SK-N-SH (cell line): Measurements from ENCODE around the gene WDFY1. TPM values are rescaled to one million over a fixed set of nuclear protein-coding genes. Genes with fewer than 3 reads are reported as not detected.

Source experiments
- CTCF ChIA-PET: fragments of 300-600, 350-600 bp; formaldehyde crosslinking; extraction: SDS; loops from one replicate; lab custom pipeline; 2021; lab: Yijun Ruan, JAX
- POLR2A ChIA-PET: fragments of 350-600 bp; sonication (Branson Sonifier 250); formaldehyde crosslinking; extraction: SDS; loops from one replicate; lab custom pipeline; 2020; ENCODE audit warnings: antibody characterized with exemption, inconsistent platforms; lab: Yijun Ruan, JAX
- DNase-seq: peaks from one replicate; pipeline ENCODE4 v3.0.0; 2012
- H2AFZ ChIP-seq: fragments of 200-600 bp; sonication (generic); 2 replicates; pipeline ENCODE4 v1.8.1; 2016; ENCODE audit warnings: antibody characterized with exemption, mild to moderate bottlenecking, low read depth
- H3F3A ChIP-seq: fragments of 200-600 bp; sonication (generic); replicated peaks from 2 replicates; pipeline ENCODE3; 2016; ENCODE audit warnings: antibody characterized with exemption, mild to moderate bottlenecking; ENCODE audit not compliant: insufficient read depth
- H3K27ac ChIP-seq, 2 experiments: fragments of 200-500 bp in 1 of 2; fragments of 200-600 bp in 1 of 2; sonication (Bioruptor generic) in 1 of 2; sonication (generic), shearing (Covaris generic) in 1 of 2; 2 replicates each; pipeline versions ENCODE4 v1.5.1 to v1.6.1; 2014 to 2016; ENCODE audit warnings: low read depth in 2 of 2, inconsistent platforms in 1 of 2, low read length in 1 of 2, mild to moderate bottlenecking in 1 of 2, mixed read lengths in 1 of 2
- H3K27me3 ChIP-seq: fragments of 200-600 bp; sonication (generic), shearing (Covaris generic); 2 replicates; pipeline ENCODE4 v1.6.1; 2016; ENCODE audit warnings: mixed run types; ENCODE audit not compliant: insufficient read depth
- H3K36me3 ChIP-seq, 2 experiments: fragments of 200-500 bp in 1 of 2; fragments of 200-600 bp in 1 of 2; sonication (Bioruptor generic) in 1 of 2; sonication (generic) in 1 of 2; replicated peaks in 1 of 2; 2 replicates each; pipeline versions ENCODE3 to v1.5.1; 2014 to 2016; ENCODE audit warnings: low read length in 1 of 2, mild to moderate bottlenecking in 1 of 2; ENCODE audit not compliant: insufficient read depth in 2 of 2, control insufficient read depth in 1 of 2
- H3K4me1 ChIP-seq, 2 experiments: fragments of 200-500 bp in 1 of 2; fragments of 200-600 bp in 1 of 2; sonication (Bioruptor generic) in 1 of 2; sonication (generic), shearing (Covaris generic) in 1 of 2; 2 replicates each; pipeline versions ENCODE4 v1.5.1 to v1.6.1; 2014 to 2016; ENCODE audit warnings: low read depth in 1 of 2, low read length in 1 of 2, mixed run types in 1 of 2; ENCODE audit not compliant: insufficient read depth in 2 of 2, control insufficient read depth in 1 of 2
- H3K4me2 ChIP-seq: fragments of 200-600 bp; sonication (generic), shearing (Covaris generic); 2 replicates; pipeline ENCODE4 v1.6.1; 2017; ENCODE audit warnings: mixed run types
- H3K4me3 ChIP-seq, 2 experiments: fragments of 200-500 bp in 1 of 2; fragments of 200-600 bp in 1 of 2; sonication (Bioruptor generic) in 1 of 2; sonication (generic), shearing (Covaris generic) in 1 of 2; 2 replicates each; pipeline versions ENCODE4 v1.5.1 to v1.8.1; 2014 to 2016; ENCODE audit warnings: low read depth in 2 of 2, inconsistent platforms in 1 of 2, low read length in 1 of 2, mild to moderate bottlenecking in 1 of 2, mixed read lengths in 1 of 2, moderate library complexity in 1 of 2
- H3K79me2 ChIP-seq: fragments of 200-600 bp; sonication (generic); 2 replicates; pipeline ENCODE4 v1.8.1; 2017; ENCODE audit warnings: mild to moderate bottlenecking; ENCODE audit not compliant: insufficient read depth
- H3K9ac ChIP-seq: fragments of 200-600 bp; sonication (generic); 2 replicates; pipeline ENCODE4 v1.6.1; 2017; ENCODE audit warnings: mixed run types
- H3K9me2 ChIP-seq: fragments of 200-600 bp; sonication (generic); 2 replicates; pipeline ENCODE4 v1.6.1; 2017; ENCODE audit warnings: mixed run types
- H3K9me3 ChIP-seq: fragments of 200-600 bp; sonication (generic); 2 replicates; pipeline ENCODE4 v1.6.1; 2017; ENCODE audit warnings: mixed run types, mild to moderate bottlenecking, moderate library complexity
- H4K20me1 ChIP-seq: fragments of 200-600 bp; sonication (generic); 2 replicates; pipeline ENCODE4 v1.6.1; 2017; ENCODE audit warnings: mild to moderate bottlenecking, mixed run types; ENCODE audit not compliant: insufficient read depth
- CTCF ChIP-seq: fragments of 200-600 bp; sonication (generic); IDR thresholded peaks from 2 replicates; pipeline ENCODE4 v1.6.1; 2017; ENCODE audit warnings: antibody characterized with exemption, mild to moderate bottlenecking, moderate library complexity
- ELF1 ChIP-seq: IDR thresholded peaks from 2 replicates; pipeline ENCODE4 v1.4.0; 2012
- EP300 ChIP-seq, 2 experiments: IDR thresholded peaks; 2 replicates each; pipeline versions ENCODE4 v1.4.0 to v1.6.1; 2012; ENCODE audit warnings: borderline replicate concordance in 1 of 2, low read depth in 1 of 2, low read length in 1 of 2
- EZH2phosphoT487 ChIP-seq: fragments of 200-600 bp; sonication (generic); IDR thresholded peaks from 2 replicates; pipeline ENCODE4 v1.6.1; 2017; ENCODE audit warnings: low read depth, mixed run types, mild to moderate bottlenecking, antibody characterized with exemption, moderate library complexity, borderline replicate concordance
- FOSL2 ChIP-seq: IDR thresholded peaks from 2 replicates; pipeline ENCODE4 v1.4.0; 2012; ENCODE audit warnings: low read depth, mild to moderate bottlenecking, moderate library complexity, borderline replicate concordance
- FOXM1 ChIP-seq: IDR thresholded peaks from 2 replicates; pipeline ENCODE4 v1.4.0; 2012; ENCODE audit warnings: low read depth, mild to moderate bottlenecking
- JUND ChIP-seq: IDR thresholded peaks from 2 replicates; pipeline ENCODE4 v1.4.0; 2012
- MEF2A ChIP-seq: IDR thresholded peaks from 2 replicates; pipeline ENCODE4 v1.4.0; 2012; ENCODE audit warnings: low read depth, borderline replicate concordance
- MXI1 ChIP-seq: IDR thresholded peaks from 2 replicates; pipeline ENCODE4 v1.6.1; 2012; ENCODE audit warnings: mild to moderate bottlenecking, low read depth, low read length, improper control_type of control experiment
- NFIC ChIP-seq: IDR thresholded peaks from 2 replicates; pipeline ENCODE4 v1.4.0; 2012; ENCODE audit warnings: borderline replicate concordance
- PBX3 ChIP-seq: IDR thresholded peaks from 2 replicates; pipeline ENCODE4; 2012
- POLR2AphosphoS5 ChIP-seq: IDR thresholded peaks from 2 replicates; pipeline ENCODE4 v1.6.1; 2012; ENCODE audit warnings: low read depth, low read length
- RAD21 ChIP-seq: IDR thresholded peaks from 2 replicates; pipeline ENCODE4 v1.6.1; 2012; ENCODE audit warnings: mild to moderate bottlenecking, low read length
- SIN3A ChIP-seq: IDR thresholded peaks from 2 replicates; pipeline ENCODE4 v1.6.1; 2012; ENCODE audit warnings: low read depth, mild to moderate bottlenecking, low read length, moderate library complexity, borderline replicate concordance
- SMC3 ChIP-seq: IDR thresholded peaks from 2 replicates; pipeline ENCODE4 v1.6.1; 2012; ENCODE audit warnings: low read depth, low read length, improper control_type of control experiment
- TAF1 ChIP-seq: IDR thresholded peaks from 2 replicates; pipeline ENCODE4 v1.6.1; 2012; ENCODE audit warnings: low read depth, mild to moderate bottlenecking, low read length, moderate library complexity, borderline replicate concordance
- USF2 ChIP-seq: fragments of 150-350 bp; IDR thresholded peaks from 2 replicates; pipeline ENCODE4 v1.6.1; 2017; ENCODE audit warnings: antibody characterized with exemption, low read length, low read depth, borderline replicate concordance
- YY1 ChIP-seq: IDR thresholded peaks from 2 replicates; pipeline ENCODE4 v1.4.0; 2012; ENCODE audit warnings: low read depth, mild to moderate bottlenecking
- WGBS: methylation state at CpG from one replicate; pipeline ENCODE4 v1.1.6; 2017; ENCODE audit warnings: low lambda C conversion rate; 5-methylcytosine and 5-hydroxymethylcytosine counted together
- polyA plus RNA-seq, 3 experiments: library from polyadenylated mRNA; depleted of rRNA; stranded (reverse); fragments of >200 nt; gene quantifications; 2 replicates each; pipeline ENCODE4 v1.2.3, GENCODE V29; 2012
- TF ChIP-seq, protein P1 (sequence below): fragments of 150-350 bp; IDR thresholded peaks from 2 replicates; pipeline ENCODE4 v1.6.1; 2016; ENCODE audit warnings: mild to moderate bottlenecking, low read depth, low read length

The WDFY1 gene
- polyA plus RNA-seq, 1 of the 3 experiments (the other 2 are of a cell fraction) = 21.7 TPM

GRCh38 chr2:223863491-223863890 lies 81.6 kb downstream of the WDFY1 start (continued):
- TF ChIP-seq EZH2phosphoT487 = no peak
- no peak for TF ChIP-seq TAF1

DNA sequence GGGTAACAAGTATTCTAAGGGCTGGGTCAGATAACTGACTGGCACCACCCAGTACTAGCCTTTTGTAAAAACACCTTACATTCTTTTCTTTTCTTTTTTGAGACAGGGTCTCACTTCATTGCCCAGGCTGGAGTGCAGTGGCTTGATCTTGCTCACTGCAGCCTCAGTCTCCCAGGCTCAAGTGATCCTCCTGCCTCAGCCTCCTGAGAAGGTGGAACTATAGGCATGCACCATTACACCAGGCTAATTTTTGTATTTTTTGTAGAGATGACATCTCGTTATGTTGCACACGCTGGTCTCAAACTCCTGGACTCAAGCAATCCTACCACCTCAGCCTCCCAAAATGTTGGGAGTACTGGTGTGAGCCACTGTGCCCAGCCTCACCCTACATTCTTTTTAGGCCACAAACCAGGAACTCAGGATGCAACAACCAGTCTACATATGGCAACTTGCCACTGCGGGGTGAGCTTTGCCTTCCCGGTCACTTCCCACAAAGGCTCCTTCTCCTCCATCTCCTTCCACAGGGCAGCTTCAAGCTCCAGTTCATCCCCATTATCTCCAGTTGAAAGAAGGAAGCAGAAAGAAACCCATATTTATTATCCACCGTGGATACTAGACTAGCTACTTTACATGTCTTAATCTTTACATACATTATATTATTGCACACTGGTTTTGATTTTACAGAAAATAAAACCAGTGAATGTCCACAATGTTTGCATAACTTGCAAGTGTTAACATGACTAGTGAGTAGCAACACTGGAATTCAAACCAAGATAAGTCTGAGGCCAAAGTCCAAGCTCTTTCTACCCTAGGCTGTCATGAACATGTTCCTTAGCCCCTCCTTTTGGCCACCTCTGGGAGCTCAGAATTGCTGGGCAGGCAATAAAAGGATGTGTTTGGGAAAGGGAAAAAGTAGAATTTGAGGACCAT lies 84.1 kb downstream of the WDFY1 start:
- H2AFZ ChIP-seq = no peak overlapping the region
- DNase-seq = no peak
- H3K4me3 ChIP-seq = no peak overlapping the region
- H3K4me2 ChIP-seq = no peak overlapping the region
- ChIA-PET CTCF (interaction anchor here (0.6 to 0.8 kb wide), 2 partner anchors 526 to 890 kb away, joined by 3 read pairs; no protein-coding TSS in a partner anchor), POLR2A (no interaction called here)
- no peaks in the 10 kb centered on the region for H3K9me3 ChIP-seq
- no peaks in the 10 kb centered on the region for H4K20me1 ChIP-seq
- H3K79me2 ChIP-seq = no peaks in the 10 kb centered on the region
- WGBS = 77% methylated on average over 5 of the region's 5 CpGs
- TF ChIP-seq JUND (no peak), NFIC (0 out of 2 replicates have a peak, but pooled peaks have one; percentile 10), TAF1 (no peak), FOSL2 (peak; percentile 23; the same call in 1 of the 2 replicates), CTCF (0 out of 2 replicates have a peak, but pooled peaks have one; percentile 16)
- no peaks in the 10 kb centered on the region for H3K27me3 ChIP-seq
- H3K4me1 ChIP-seq = peaks cover 0 to 6% of the 10 kb centered on the region in 2 experiments; a peak in 1 of 4 replicates
- peaks cover 9% of the 10 kb centered on the region for H3F3A ChIP-seq
- H3K9me2 ChIP-seq = no peaks in the 10 kb centered on the region
- no peaks in the 10 kb centered on the region for H3K36me3 ChIP-seq
- H3K27ac ChIP-seq = peak overlapping the region in 1 of 2 experiments; percentile 20; a peak in 2 of 4 replicates
- H3K9ac ChIP-seq = no peak overlapping the region

DNA sequence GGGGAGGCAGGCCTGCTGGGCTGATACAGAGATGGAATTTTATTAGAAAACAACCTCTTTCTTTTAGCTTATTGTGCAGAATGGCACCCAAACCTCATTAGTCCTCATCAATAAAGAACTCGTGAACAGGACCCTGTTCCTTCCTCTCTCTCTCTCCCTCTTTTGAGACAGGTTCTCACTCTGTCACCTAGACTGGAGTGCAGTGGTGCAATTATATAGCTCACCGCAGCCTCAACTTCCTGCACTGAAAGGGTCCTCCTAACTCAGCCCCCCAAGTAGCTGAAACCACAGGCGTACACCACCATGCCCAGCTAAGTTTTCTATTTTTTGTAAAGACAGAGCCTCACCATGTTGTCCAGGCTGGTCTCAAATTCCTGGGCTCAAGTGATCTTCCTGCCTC lies 86.1 kb downstream of the WDFY1 start:
- H3K79me2 ChIP-seq = no peaks in the 10 kb centered on the region
- ChIA-PET POLR2A (no interaction called here), CTCF (no interaction called here)
- H3K27me3 ChIP-seq = no peaks in the 10 kb centered on the region
- no peaks in the 10 kb centered on the region for H4K20me1 ChIP-seq
- no peaks in the 10 kb centered on the region for H3K9me2 ChIP-seq
- no peak for DNase-seq
- no peak overlapping the region for H3K4me2 ChIP-seq
- H2AFZ ChIP-seq = no peak overlapping the region
- H3K27ac ChIP-seq = no peak overlapping the region
- TF ChIP-seq TAF1 (no peak), SMC3 (no peak), ELF1 (no peak), NFIC (no peak), MEF2A (no peak), RAD21 (no peak), MXI1 (no peak), PBX3 (no peak), EZH2phosphoT487 (no peak), SIN3A (no peak), YY1 (no peak), USF2 (no peak), FOSL2 (no peak), FOXM1 (no peak), JUND (no peak), POLR2AphosphoS5 (no peak), EP300 (IDR thresholded peaks at IDR 0.05; ENCODE audit: borderline replicate concordance in 1 of 2, low read depth in 1 of 2, low read length in 1 of 2) (no peak)
- TF ChIP-seq, protein P1, sequence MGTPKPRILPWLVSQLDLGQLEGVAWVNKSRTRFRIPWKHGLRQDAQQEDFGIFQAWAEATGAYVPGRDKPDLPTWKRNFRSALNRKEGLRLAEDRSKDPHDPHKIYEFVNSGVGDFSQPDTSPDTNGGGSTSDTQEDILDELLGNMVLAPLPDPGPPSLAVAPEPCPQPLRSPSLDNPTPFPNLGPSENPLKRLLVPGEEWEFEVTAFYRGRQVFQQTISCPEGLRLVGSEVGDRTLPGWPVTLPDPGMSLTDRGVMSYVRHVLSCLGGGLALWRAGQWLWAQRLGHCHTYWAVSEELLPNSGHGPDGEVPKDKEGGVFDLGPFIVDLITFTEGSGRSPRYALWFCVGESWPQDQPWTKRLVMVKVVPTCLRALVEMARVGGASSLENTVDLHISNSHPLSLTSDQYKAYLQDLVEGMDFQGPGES = no peak
- no peaks in the 10 kb centered on the region for H3K9me3 ChIP-seq
- peaks cover 0 to 6% of the 10 kb centered on the region in 2 experiments; a peak in 1 of 4 replicates for H3K4me1 ChIP-seq
- H3K36me3 ChIP-seq = peaks cover 0 to 5% of the 10 kb centered on the region in 2 experiments
- H3F3A ChIP-seq = peaks cover 9% of the 10 kb centered on the region
- no peak overlapping the region for H3K4me3 ChIP-seq
- WGBS = 96% methylated on average over 3 of the region's 3 CpGs
- H3K9ac ChIP-seq = no peak overlapping the region
